ENCODE measurements around the gene KCTD8.

DNA sequence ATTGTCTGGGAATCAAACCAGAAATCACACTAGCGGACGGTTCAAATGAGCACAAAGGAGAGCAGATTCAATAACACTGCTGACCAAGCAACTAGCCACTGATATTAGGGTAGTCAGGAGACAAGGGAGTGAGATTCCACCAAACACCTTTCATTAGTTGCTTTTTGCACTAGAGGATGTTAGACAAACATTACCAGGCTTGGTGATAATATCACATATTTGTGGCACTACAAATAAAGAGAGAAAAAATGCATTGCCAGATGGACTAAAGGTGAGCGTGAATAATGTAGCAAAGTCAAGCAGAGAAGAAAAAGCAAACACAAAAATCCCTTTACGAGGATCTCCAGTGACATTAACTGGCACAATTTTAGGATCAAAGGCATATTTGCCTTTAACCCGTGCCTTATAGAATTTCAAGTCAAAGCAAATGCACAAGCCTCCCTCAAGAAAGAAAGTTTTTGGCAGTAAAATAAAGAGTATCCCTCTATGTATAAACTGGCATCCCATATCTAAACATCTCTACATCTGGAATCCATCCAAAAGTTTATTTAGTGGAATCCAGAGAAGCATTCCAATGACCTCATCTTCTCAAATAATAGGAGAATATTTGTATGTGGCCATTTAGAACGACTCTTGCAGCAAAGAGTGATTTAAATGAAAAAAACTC lies 290.9 kb downstream of the KCTD8 start:
- no peak for TF ChIP-seq POLR2A (IDR thresholded peaks at IDR 0.05)
- TF ChIP-seq, protein P1, sequence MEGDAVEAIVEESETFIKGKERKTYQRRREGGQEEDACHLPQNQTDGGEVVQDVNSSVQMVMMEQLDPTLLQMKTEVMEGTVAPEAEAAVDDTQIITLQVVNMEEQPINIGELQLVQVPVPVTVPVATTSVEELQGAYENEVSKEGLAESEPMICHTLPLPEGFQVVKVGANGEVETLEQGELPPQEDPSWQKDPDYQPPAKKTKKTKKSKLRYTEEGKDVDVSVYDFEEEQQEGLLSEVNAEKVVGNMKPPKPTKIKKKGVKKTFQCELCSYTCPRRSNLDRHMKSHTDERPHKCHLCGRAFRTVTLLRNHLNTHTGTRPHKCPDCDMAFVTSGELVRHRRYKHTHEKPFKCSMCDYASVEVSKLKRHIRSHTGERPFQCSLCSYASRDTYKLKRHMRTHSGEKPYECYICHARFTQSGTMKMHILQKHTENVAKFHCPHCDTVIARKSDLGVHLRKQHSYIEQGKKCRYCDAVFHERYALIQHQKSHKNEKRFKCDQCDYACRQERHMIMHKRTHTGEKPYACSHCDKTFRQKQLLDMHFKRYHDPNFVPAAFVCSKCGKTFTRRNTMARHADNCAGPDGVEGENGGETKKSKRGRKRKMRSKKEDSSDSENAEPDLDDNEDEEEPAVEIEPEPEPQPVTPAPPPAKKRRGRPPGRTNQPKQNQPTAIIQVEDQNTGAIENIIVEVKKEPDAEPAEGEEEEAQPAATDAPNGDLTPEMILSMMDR (IDR thresholded peaks at IDR 0.05), result no peak
